HEK293 (cell line): ENCODE results near the gene SGCG.

Experiments used
- CTCF ChIA-PET: fragments of 350-600 bp; formaldehyde crosslinking; extraction: SDS; loops from one replicate; lab custom pipeline; 2021; ENCODE audit warnings: antibody characterized with exemption; lab: Yijun Ruan, JAX
- POLR2A ChIA-PET: fragments of 300-600 bp; formaldehyde crosslinking; extraction: SDS; loops from one replicate; lab custom pipeline; 2020; ENCODE audit warnings: antibody characterized with exemption, inconsistent platforms; lab: Yijun Ruan, JAX
- H3K27ac ChIP-seq: fragments of 200-500 bp; sonication (Bioruptor generic); 2 replicates; pipeline ENCODE4 v1.5.1; 2014; ENCODE audit warnings: low read depth, low read length, control low read depth, inconsistent platforms; ENCODE audit errors: extremely low read depth
- H3K36me3 ChIP-seq, 2 experiments: fragments of 200-500 bp in 1 of 2; sonication (Bioruptor generic) in 1 of 2; 1 replicate in 1 of 2; 2 replicates in 1 of 2; pipeline ENCODE4 v1.5.1; 2014 to 2017; ENCODE audit warnings: inconsistent platforms in 2 of 2, low read length in 2 of 2; ENCODE audit not compliant: control insufficient read depth in 2 of 2, insufficient read depth in 1 of 2
- H3K4me1 ChIP-seq: fragments of 200-500 bp; sonication (Bioruptor generic); 2 replicates; pipeline ENCODE4 v1.5.1; 2014; ENCODE audit warnings: mild to moderate bottlenecking, low read length, inconsistent platforms; ENCODE audit not compliant: control insufficient read depth, insufficient read depth
- H3K4me3 ChIP-seq: 2 replicates; pipeline ENCODE4 v1.5.1; 2011; ENCODE audit warnings: low read depth, mild to moderate bottlenecking, control low read depth, low read length, moderate library complexity
- H3K9me3 ChIP-seq: fragments of 200-500 bp; sonication (Bioruptor generic); 2 replicates; pipeline ENCODE4 v1.5.1; 2014; ENCODE audit warnings: low read depth, low read length, inconsistent platforms; ENCODE audit not compliant: control insufficient read depth, insufficient read depth
- PRDM10 ChIP-seq: fragments of 450-650 bp; formaldehyde crosslinking; IDR thresholded peaks from 2 replicates; pipeline ENCODE4 v1.5.1; 2016; ENCODE audit warnings: missing biosample characterization, missing genetic modification characterization
- SP2 ChIP-seq: fragments of 450-650 bp; formaldehyde crosslinking; IDR thresholded peaks from 2 replicates; pipeline ENCODE4 v1.5.1; 2016; ENCODE audit warnings: missing biosample characterization, missing genetic modification characterization
- ZBTB49 ChIP-seq: fragments of 450-650 bp; formaldehyde crosslinking; IDR thresholded peaks from 2 replicates; pipeline ENCODE4 v1.5.1; 2016; ENCODE audit warnings: missing biosample characterization, missing genetic modification characterization, low read depth
- ZEB2 ChIP-seq: fragments of 450-650 bp; formaldehyde crosslinking; IDR thresholded peaks from 2 replicates; pipeline ENCODE4 v1.5.1; 2016; ENCODE audit warnings: missing biosample characterization, missing genetic modification characterization
- ZNF10 ChIP-seq: fragments of 450-650 bp; formaldehyde crosslinking; IDR thresholded peaks from 2 replicates; pipeline ENCODE4 v1.5.1; 2017; ENCODE audit warnings: missing biosample characterization, missing genetic modification characterization
- ZNF132 ChIP-seq: fragments of 450-650 bp; formaldehyde crosslinking; IDR thresholded peaks from 2 replicates; pipeline ENCODE4 v1.5.1; 2017; ENCODE audit warnings: missing biosample characterization, missing genetic modification characterization, borderline replicate concordance
- ZNF16 ChIP-seq: fragments of 450-650 bp; formaldehyde crosslinking; IDR thresholded peaks from 2 replicates; pipeline ENCODE4 v1.5.1; 2016; ENCODE audit warnings: low read depth, missing biosample characterization, missing genetic modification characterization
- ZNF174 ChIP-seq: fragments of 450-650 bp; formaldehyde crosslinking; IDR thresholded peaks from 2 replicates; pipeline ENCODE4 v1.5.0; 2017; ENCODE audit warnings: missing biosample characterization, mild to moderate bottlenecking, missing genetic modification characterization
- ZNF2 ChIP-seq: fragments of 450-650 bp; formaldehyde crosslinking; IDR thresholded peaks from 2 replicates; pipeline ENCODE4 v1.5.1; 2016; ENCODE audit warnings: missing biosample characterization, missing genetic modification characterization
- ZNF211 ChIP-seq: fragments of 450-650 bp; formaldehyde crosslinking; IDR thresholded peaks from 2 replicates; pipeline ENCODE4 v1.5.1; 2016; ENCODE audit warnings: low read depth, missing biosample characterization, missing genetic modification characterization
- ZNF214 ChIP-seq: fragments of 450-650 bp; formaldehyde crosslinking; IDR thresholded peaks from 2 replicates; pipeline ENCODE4 v1.5.1; 2017; ENCODE audit warnings: missing biosample characterization, mild to moderate bottlenecking, missing genetic modification characterization, borderline replicate concordance
- ZNF24 ChIP-seq: fragments of 450-650 bp; formaldehyde crosslinking; IDR thresholded peaks from 2 replicates; pipeline ENCODE4 v1.5.1; 2016; ENCODE audit warnings: missing biosample characterization, missing genetic modification characterization
- ZNF398 ChIP-seq: fragments of 450-650 bp; formaldehyde crosslinking; IDR thresholded peaks from 2 replicates; pipeline ENCODE4 v1.5.1; 2017; ENCODE audit warnings: missing biosample characterization, missing genetic modification characterization
- ZNF416 ChIP-seq: fragments of 450-650 bp; formaldehyde crosslinking; IDR thresholded peaks from 2 replicates; pipeline ENCODE4 v1.5.1; 2016; ENCODE audit warnings: missing biosample characterization, missing genetic modification characterization
- ZNF555 ChIP-seq: fragments of 450-650 bp; formaldehyde crosslinking; conservative IDR thresholded peaks from 2 replicates; pipeline ENCODE4 v1.5.1; 2017; ENCODE audit warnings: missing biosample characterization, mild to moderate bottlenecking, missing genetic modification characterization, inconsistent platforms
- ZNF610 ChIP-seq: fragments of 450-650 bp; formaldehyde crosslinking; IDR thresholded peaks from 2 replicates; pipeline ENCODE4 v1.5.1; 2016; ENCODE audit warnings: missing biosample characterization, missing genetic modification characterization, borderline replicate concordance
- ZNF621 ChIP-seq: fragments of 450-650 bp; formaldehyde crosslinking; IDR thresholded peaks from 2 replicates; pipeline ENCODE4 v1.5.1; 2017; ENCODE audit warnings: missing biosample characterization, missing genetic modification characterization
- ZNF626 ChIP-seq: fragments of 450-650 bp; sonication (Bioruptor Pico); formaldehyde crosslinking; IDR thresholded peaks from 2 replicates; pipeline ENCODE4 v1.5.1; 2018; ENCODE audit warnings: missing biosample characterization, missing genetic modification characterization, inconsistent platforms
- TF ChIP-seq, protein P1 (sequence below): fragments of 450-650 bp; formaldehyde crosslinking; IDR thresholded peaks from 2 replicates; pipeline ENCODE4; 2016; ENCODE audit warnings: missing biosample characterization, missing genetic modification characterization
- TF ChIP-seq, protein P2 (sequence below): fragments of 450-650 bp; formaldehyde crosslinking; IDR thresholded peaks from 2 replicates; pipeline ENCODE4 v1.5.1; 2016; ENCODE audit warnings: missing biosample characterization, missing genetic modification characterization
- TF ChIP-seq, protein P3 (sequence below): fragments of 450-650 bp; formaldehyde crosslinking; IDR thresholded peaks from 2 replicates; pipeline ENCODE4 v1.5.1; 2016; ENCODE audit warnings: missing biosample characterization, missing genetic modification characterization
- TF ChIP-seq, protein P4 (sequence below): fragments of 450-650 bp; formaldehyde crosslinking; IDR thresholded peaks from 2 replicates; pipeline ENCODE4 v1.5.1; 2016; ENCODE audit warnings: missing biosample characterization, missing genetic modification characterization

The SGCG gene

GRCh38 chr13:23288995-23289394 is 108.2 kb downstream of the SGCG start:
- no peaks in the 10 kb centered on the region for H3K9me3 ChIP-seq
- TF ChIP-seq, protein P1, sequence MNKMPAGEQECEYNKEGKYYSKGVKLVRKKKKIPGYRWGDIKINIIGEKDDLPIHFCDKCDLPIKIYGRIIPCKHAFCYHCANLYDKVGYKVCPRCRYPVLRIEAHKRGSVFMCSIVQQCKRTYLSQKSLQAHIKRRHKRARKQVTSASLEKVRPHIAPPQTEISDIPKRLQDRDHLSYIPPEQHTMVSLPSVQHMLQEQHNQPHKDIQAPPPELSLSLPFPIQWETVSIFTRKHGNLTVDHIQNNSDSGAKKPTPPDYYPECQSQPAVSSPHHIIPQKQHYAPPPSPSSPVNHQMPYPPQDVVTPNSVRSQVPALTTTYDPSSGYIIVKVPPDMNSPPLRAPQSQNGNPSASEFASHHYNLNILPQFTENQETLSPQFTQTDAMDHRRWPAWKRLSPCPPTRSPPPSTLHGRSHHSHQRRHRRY (tag by site-specific recombination): no peak
- no peak for TF ChIP-seq ZNF2 (tag by site-specific recombination)
- no peak for TF ChIP-seq ZNF132
- no peak for TF ChIP-seq ZNF214 (tag by site-specific recombination)
- TF ChIP-seq ZNF174 (tag by site-specific recombination): no peak
- TF ChIP-seq ZNF10 (tag by site-specific recombination): no peak
- TF ChIP-seq ZNF610: no peak
- TF ChIP-seq ZNF24 (tag by site-specific recombination): no peak
- no peak for TF ChIP-seq ZNF398 (tag by site-specific recombination)
- no peak for TF ChIP-seq ZNF626 (tag by site-specific recombination)
- TF ChIP-seq, protein P2, sequence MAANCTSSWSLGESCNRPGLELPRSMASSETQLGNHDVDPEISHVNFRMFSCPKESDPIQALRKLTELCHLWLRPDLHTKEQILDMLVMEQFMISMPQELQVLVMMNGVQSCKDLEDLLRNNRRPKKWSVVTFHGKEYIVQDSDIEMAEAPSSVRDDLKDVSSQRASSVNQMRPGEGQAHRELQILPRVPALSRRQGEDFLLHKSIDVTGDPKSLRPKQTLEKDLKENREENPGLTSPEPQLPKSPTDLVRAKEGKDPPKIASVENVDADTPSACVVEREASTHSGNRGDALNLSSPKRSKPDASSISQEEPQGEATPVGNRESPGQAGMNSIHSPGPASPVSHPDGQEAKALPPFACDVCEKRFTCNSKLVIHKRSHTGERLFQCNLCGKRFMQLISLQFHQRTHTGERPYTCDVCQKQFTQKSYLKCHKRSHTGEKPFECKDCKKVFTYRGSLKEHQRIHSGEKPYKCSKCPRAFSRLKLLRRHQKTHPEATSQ: no peak
- no peak for TF ChIP-seq PRDM10 (tag by site-specific recombination)
- no peak for TF ChIP-seq SP2
- no peaks in the 10 kb centered on the region for H3K4me1 ChIP-seq
- H3K36me3 ChIP-seq: no peaks in the 10 kb centered on the region
- H3K4me3 ChIP-seq: no peak overlapping the region
- no peak overlapping the region for H3K27ac ChIP-seq
- CTCF ChIA-PET: no interaction called here
- POLR2A ChIA-PET: no interaction called here

DNA sequence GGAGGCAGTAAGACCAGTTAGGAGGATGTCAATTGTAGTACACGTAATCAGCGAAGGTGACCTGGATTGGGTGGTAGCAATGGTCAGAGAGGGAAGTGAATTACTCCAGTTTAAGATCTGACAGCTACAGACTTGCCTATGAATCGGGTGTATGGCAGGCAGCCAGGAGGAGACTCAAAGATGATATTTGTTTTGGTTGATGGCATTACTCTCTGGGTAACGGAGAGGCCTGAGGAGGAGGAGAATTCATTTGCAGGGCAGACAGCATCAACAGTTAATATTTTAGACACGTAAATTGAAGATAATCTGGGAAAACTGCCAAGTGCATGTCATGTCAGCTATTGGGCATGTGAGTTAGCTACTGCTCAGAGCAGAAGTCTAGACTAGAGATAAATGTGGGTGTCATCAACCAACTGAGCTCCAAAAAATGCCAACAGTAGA is 109.2 kb downstream of the SGCG start:
- no peaks in the 10 kb centered on the region for H3K36me3 ChIP-seq
- H3K27ac ChIP-seq: no peak overlapping the region
- no peak overlapping the region for H3K4me3 ChIP-seq
- H3K9me3 ChIP-seq: no peaks in the 10 kb centered on the region
- ChIA-PET POLR2A (interaction anchor here (0.9 kb wide), 1 partner anchor 85 kb away, joined by 3 read pairs; no protein-coding TSS in a partner anchor), CTCF (no interaction called here)
- no peaks in the 10 kb centered on the region for H3K4me1 ChIP-seq
- TF ChIP-seq ZNF16 (tag by site-specific recombination) (no peak), ZNF211 (tag by site-specific recombination) (no peak), ZNF416 (tag by site-specific recombination) (no peak), ZNF555 (no peak), ZBTB49 (tag by site-specific recombination) (no peak), ZNF621 (tag by site-specific recombination) (no peak), ZEB2 (tag by site-specific recombination) (no peak), ZNF2 (tag by site-specific recombination) (no peak)
- TF ChIP-seq, protein P3, sequence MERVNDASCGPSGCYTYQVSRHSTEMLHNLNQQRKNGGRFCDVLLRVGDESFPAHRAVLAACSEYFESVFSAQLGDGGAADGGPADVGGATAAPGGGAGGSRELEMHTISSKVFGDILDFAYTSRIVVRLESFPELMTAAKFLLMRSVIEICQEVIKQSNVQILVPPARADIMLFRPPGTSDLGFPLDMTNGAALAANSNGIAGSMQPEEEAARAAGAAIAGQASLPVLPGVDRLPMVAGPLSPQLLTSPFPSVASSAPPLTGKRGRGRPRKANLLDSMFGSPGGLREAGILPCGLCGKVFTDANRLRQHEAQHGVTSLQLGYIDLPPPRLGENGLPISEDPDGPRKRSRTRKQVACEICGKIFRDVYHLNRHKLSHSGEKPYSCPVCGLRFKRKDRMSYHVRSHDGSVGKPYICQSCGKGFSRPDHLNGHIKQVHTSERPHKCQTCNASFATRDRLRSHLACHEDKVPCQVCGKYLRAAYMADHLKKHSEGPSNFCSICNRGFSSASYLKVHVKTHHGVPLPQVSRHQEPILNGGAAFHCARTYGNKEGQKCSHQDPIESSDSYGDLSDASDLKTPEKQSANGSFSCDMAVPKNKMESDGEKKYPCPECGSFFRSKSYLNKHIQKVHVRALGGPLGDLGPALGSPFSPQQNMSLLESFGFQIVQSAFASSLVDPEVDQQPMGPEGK (tag by site-specific recombination): no peak
- TF ChIP-seq, protein P4, sequence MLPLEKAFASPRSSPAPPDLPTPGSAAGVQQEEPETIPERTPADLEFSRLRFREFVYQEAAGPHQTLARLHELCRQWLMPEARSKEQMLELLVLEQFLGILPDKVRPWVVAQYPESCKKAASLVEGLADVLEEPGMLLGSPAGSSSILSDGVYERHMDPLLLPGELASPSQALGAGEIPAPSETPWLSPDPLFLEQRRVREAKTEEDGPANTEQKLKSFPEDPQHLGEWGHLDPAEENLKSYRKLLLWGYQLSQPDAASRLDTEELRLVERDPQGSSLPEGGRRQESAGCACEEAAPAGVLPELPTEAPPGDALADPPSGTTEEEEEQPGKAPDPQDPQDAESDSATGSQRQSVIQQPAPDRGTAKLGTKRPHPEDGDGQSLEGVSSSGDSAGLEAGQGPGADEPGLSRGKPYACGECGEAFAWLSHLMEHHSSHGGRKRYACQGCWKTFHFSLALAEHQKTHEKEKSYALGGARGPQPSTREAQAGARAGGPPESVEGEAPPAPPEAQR: no peak
